ENCODE measurements around the gene DPT. TPM values are rescaled to one million over a fixed set of nuclear protein-coding genes. Genes with fewer than 3 reads are reported as not detected.

Gene DPT
- polyA plus RNA-seq, 1 of the 3 experiments (the other 2 are of a cell fraction) = 0.05 TPM

- TF ChIP-seq CHD2 (IDR thresholded peaks at IDR 0.05; ENCODE audit: low read length, partially characterized antibody) = no peak
- no peak for TF ChIP-seq TCF12 (IDR thresholded peaks at IDR 0.05)
- no peak for TF ChIP-seq NFIC (IDR thresholded peaks at IDR 0.05; ENCODE audit: borderline replicate concordance)
- no peak for TF ChIP-seq JUND (IDR thresholded peaks at IDR 0.05)
- no peak for TF ChIP-seq FOSL2 (IDR thresholded peaks at IDR 0.05; ENCODE audit: borderline replicate concordance, low read depth)
- TF ChIP-seq ELF1 (IDR thresholded peaks at IDR 0.05) = no peak
- TF ChIP-seq SIN3A (IDR thresholded peaks at IDR 0.05; ENCODE audit: borderline replicate concordance, low read depth, low read length) = no peak
- TF ChIP-seq TEAD4 (IDR thresholded peaks at IDR 0.05; ENCODE audit: borderline replicate concordance, insufficient read depth) = no peak
- TF ChIP-seq NRF1 (IDR thresholded peaks at IDR 0.05; ENCODE audit: low read depth, low read length) = no peak
- no peak for TF ChIP-seq SMC3 (IDR thresholded peaks at IDR 0.05; ENCODE audit: low read depth, low read length)
- TF ChIP-seq, protein P1, sequence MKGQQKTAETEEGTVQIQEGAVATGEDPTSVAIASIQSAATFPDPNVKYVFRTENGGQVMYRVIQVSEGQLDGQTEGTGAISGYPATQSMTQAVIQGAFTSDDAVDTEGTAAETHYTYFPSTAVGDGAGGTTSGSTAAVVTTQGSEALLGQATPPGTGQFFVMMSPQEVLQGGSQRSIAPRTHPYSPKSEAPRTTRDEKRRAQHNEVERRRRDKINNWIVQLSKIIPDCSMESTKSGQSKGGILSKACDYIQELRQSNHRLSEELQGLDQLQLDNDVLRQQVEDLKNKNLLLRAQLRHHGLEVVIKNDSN (IDR thresholded peaks at IDR 0.05; ENCODE audit: borderline replicate concordance, low read depth) = no peak
- no peak for TF ChIP-seq REST (IDR thresholded peaks at IDR 0.05; ENCODE audit: low read depth, low read length)
- TF ChIP-seq PBX3 (IDR thresholded peaks at IDR 0.05) = no peak
- TF ChIP-seq GABPA (IDR thresholded peaks at IDR 0.05; ENCODE audit: low read depth) = no peak
- TF ChIP-seq YY1 (IDR thresholded peaks at IDR 0.05; ENCODE audit: low read depth) = no peak
- TF ChIP-seq, protein P2, sequence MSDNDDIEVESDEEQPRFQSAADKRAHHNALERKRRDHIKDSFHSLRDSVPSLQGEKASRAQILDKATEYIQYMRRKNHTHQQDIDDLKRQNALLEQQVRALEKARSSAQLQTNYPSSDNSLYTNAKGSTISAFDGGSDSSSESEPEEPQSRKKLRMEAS (IDR thresholded peaks at IDR 0.05; ENCODE audit: low read depth) = no peak
- no peak for TF ChIP-seq GATA2 (CRISPR knock-in tag; IDR thresholded peaks at IDR 0.05)
- TF ChIP-seq RCOR1 (IDR thresholded peaks at IDR 0.05; ENCODE audit: low read length) = no peak
- no peak for TF ChIP-seq EZH2phosphoT487 (IDR thresholded peaks at IDR 0.05; ENCODE audit: borderline replicate concordance, low read depth)
- POLR2A ChIA-PET = no interaction called here
Measured at GRCh38 chr1:168676861-168677260, 52.1 kb downstream of the DPT start.

More at GRCh38 chr1:168676861-168677260, 52.1 kb downstream of the DPT start:
- no peaks in the 10 kb centered on the region for H3K79me2 ChIP-seq (ENCODE audit: insufficient read depth)
- H3K4me1 ChIP-seq (ENCODE audit: control insufficient read depth in 1 of 2, insufficient read depth in 2 of 2, low read depth in 1 of 2, low read length in 1 of 2) = no peaks in the 10 kb centered on the region
- whole genome bisulfite sequencing (ENCODE audit: low lambda C conversion rate) = 95% methylated on average over 1 of the region's 1 CpG
- H3K27ac ChIP-seq (ENCODE audit: low read depth in 2 of 2, low read length in 1 of 2) = no peak overlapping the region
- H3K36me3 ChIP-seq (replicated peaks in 1 of 2; ENCODE audit: control insufficient read depth in 1 of 2, insufficient read depth in 2 of 2, low read length in 1 of 2) = no peaks in the 10 kb centered on the region
- DNase-seq = no peak
- H4K20me1 ChIP-seq (ENCODE audit: insufficient read depth) = no peaks in the 10 kb centered on the region
- H2AFZ ChIP-seq (ENCODE audit: low read depth) = no peak overlapping the region
- H3F3A ChIP-seq (replicated peaks; ENCODE audit: insufficient read depth) = no peaks in the 10 kb centered on the region
- H3K4me2 ChIP-seq = no peak overlapping the region
- H3K9me3 ChIP-seq = peaks cover 5% of the 10 kb centered on the region; the same call in 1 of the 2 replicates
- H3K9me2 ChIP-seq = no peaks in the 10 kb centered on the region
- H3K4me3 ChIP-seq (ENCODE audit: low read depth in 2 of 2, low read length in 1 of 2) = no peak overlapping the region
- CTCF ChIA-PET = no interaction called here
- no peak overlapping the region for H3K9ac ChIP-seq
- H3K27me3 ChIP-seq (ENCODE audit: insufficient read depth) = no peaks in the 10 kb centered on the region

All from SK-N-SH (cell line).